Germinal center (tissue), 1 donor: ENCODE results near the gene STK11.

Experiments
- DNase-seq: peaks from one replicate; pipeline ENCODE4 v3.0.0; 2012; ENCODE audit warnings: mixed read lengths, low spot score

STK11 gene

DNA sequence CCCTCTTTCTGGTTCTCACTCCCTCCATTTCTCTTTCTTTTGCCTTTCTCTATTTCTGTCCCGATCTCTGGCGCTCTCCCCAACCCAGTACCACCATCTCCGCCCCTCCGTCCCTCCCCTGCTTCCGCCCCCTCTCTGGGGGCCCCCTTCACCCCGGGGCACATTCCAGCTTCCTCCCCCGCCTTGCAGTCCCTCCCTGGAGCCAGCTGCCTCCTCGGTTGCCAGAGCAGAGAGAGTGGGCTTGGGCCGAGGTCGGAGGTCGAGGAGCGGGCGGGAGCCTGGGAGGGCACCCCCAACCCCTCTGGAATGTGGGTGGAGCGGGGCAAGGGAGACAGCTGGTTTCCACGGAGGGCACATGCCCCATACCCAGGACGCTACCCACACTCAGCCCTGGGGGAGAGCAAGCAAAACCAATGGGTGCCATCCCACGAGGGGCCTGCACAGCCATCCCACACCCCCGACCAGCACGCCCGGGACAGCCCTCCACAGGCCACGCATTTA, 57.1 kb downstream of the STK11 start:
- DNase-seq, result no peak

GRCh38 chr19:1263188-1263587, 57.6 kb downstream of the STK11 start:
- no peak for DNase-seq

- peak; percentile 69 for DNase-seq
These were observed 59.4 kb downstream of the STK11 start for GRCh38 chr19:1264801-1265614.

GRCh38 chr19:1265615-1266128, 60.1 kb downstream of the STK11 start:
- no peak for DNase-seq

DNA sequence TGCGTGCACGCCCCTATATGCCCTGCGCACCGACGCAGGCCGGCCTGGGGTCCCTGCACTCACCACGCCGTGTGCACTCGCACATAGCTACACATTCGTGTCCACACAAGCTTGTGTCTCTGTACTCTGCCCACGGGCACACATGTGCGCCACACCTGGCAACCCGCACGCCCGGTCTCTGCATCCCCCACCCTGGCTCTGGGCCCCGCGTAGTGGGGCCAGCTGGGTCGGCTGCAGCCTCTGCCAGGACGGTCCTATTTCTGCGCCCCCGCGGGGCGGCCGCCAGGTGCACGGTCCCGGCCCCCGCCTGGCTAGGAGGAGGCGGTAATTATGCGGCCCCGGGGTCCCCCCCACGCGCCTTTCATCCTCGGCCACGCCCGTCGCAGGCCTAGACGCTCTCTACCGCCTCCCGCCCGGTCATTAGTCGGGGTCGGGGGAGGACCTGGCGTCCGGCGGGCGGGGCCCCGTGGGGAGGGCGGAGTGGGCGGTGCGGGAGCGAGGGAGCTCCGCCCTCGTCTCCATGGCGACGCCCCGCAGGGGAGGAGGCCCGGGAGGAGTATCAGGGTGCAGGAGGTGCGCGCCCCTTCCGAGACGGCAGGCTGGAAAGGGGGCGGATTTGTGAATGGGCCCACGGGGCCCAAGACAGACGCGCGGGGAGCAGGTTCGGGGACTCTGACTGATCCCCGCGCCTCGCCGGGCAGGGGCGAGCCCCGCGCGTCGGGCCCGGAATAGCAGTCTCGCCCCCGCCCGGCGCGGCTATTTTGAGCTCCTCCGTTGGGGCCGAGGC, 60.7 kb downstream of the STK11 start:
- peak; percentile 86 for DNase-seq

DNA sequence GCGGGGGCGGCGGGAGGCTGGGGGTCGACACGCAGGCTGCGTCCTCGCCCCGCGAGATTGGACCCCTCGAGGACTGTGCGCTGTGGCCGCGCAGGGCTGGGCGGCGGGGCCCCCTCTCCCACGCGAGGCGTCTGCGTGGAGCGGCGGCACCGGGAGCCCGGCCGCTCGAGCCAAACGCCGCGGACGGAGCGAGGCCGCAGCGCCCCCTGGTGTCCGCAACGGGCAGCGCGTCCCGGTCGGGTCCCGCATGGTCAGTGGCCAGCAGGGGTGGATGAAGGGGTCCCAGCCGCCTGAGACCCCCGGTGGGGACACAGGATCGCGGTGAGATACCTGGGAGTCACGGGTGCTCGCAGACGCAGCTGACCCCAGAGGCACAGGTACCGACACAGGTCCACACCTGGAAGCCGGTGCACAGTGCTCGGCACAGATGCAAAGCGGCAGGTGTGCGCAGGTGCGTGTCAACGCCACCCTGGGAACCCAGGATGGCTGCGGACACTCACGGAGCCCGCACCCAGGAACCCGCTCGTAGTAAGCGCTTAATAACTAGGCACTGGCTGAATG, 61.4 kb downstream of the STK11 start:
- DNase-seq, result no peak

- DNase-seq, result no peak
These were observed 62.1 kb downstream of the STK11 start for GRCh38 chr19:1267477-1268225.

- DNase-seq, result no peak
These were observed 62.9 kb downstream of the STK11 start for GRCh38 chr19:1268226-1269064.

- DNase-seq, result peak; percentile 97
These were observed 63.5 kb downstream of the STK11 start, which contains the start of gene CIRBP for GRCh38 chr19:1269065-1269477. TSS of gene CIRBP (plus strand) at chr19:1269332. CDS start at chr19:1270934, 1,602 bp downstream.

- DNase-seq, result peak; percentile 88
These were observed 64.1 kb downstream of the STK11 start for GRCh38 chr19:1269478-1270212.

DNA sequence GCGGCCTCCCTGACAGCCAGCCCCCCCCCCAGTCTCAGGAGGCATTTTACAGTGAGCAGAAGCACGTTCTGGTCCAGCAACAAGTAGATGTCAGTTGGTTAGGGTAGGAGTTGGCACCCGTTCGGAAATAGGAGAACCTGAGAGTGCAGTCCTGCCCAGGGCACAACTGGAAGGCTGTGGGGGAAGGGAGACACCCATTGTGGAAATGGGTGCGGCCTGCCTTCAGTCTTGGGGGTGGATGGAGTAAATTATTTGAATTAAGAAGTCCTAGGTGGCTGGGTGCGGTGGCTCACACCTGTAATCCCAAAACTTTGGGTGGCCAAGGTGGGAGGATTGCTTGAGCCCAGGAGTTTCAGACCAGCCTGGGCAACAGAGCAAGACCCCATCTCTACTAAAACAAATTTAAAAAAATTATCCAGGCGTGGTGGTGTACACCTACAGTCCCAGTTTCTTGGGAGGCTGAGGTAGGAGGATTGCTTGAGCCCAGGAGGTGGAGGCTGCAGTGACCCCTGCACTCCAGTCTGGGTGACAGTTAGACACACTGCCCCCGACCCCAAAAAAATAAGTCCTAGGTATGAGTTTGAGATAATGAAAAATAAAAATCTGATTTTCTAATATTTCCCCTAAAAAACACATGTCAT, 64.8 kb downstream of the STK11 start:
- no peak for DNase-seq

GRCh38 chr19:1270854-1271527, 65.4 kb downstream of the STK11 start:
- no peak for DNase-seq

GRCh38 chr19:1271528-1272422, 66.2 kb downstream of the STK11 start:
- DNase-seq, result no peak

DNA sequence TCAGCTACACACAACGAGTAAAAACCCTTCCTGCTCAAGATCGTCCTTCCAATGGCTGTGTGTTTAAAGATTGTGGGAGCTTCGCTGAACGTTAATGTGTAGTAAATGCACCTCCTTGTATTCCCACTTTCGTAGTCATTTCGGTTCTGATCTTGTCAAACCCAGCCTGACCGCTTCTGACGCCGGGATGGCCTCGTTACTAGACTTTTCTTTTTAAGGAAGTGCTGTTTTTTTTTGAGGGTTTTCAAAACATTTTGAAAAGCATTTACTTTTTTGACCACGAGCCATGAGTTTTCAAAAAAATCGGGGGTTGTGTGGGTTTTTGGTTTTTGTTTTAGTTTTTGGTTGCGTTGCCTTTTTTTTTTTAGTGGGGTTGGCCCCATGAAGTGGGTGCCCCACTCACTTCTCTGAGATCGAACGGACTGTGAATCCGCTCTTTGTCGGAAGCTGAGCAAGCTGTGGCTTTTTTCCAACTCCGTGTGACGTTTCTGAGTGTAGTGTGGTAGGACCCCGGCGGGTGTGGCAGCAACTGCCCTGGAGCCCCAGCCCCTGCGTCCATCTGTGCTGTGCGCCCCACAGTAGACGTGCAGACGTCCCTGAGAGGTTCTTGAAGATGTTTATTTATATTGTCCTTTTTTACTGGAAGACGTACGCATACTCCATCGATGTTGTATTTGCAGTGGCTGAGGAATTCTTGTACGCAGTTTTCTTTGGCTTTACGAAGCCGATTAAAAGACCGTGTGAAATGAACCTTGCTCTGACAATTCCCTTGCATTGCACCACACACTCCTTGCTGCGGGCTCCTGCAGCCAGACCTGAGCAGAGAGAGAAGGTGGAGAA, 67.1 kb downstream of the STK11 start:
- no peak for DNase-seq

DNA sequence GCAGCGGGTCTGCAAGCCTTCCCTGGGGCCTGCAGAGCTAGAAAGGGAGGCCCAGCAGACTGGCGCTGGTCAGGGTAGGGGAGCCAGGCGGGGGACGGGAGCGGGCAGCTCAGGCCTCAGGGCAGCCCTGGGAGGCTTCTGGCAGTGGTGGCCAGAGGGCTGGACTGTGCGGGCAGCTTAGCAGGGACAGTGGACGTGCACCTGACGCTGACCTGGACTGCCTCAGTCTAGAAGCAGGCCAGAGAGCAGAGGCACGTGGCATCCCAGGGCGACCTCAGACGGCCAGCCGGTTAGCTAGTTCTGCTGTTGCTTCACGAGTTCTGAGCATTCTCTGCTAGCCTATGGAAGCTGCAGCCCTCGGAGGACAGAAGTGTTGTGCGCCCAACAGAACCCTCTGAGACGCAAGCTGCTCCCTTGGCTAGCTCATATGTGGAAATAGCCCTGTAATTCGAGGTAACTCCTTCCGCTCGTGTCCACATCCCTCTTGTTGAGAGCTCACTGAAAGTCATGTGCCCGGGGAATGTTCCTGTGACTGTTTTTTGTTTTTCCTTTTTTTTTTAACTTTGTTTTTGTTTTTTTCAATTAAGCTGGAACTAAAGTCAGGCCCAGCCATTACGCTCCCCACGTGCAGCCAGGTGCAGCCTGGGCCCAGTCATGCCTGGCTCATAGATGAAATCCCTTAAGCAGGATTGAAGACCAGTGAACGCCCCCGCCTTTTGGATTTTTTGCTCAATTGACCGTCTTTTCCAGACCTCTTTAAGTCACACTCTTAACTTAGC, 67.9 kb downstream of the STK11 start:
- DNase-seq, result no peak
